GM18508 (cell line): ENCODE data around the gene SPNS2.

Experiments used
- ATAC-seq: cut with Tn5 transposase; IDR thresholded peaks from one replicate; pipeline ENCODE4 v1.9.1; 2021; ENCODE audit warnings: moderate number of reproducible peaks; ENCODE audit not compliant: insufficient read depth, unreplicated experiment

Gene SPNS2

DNA sequence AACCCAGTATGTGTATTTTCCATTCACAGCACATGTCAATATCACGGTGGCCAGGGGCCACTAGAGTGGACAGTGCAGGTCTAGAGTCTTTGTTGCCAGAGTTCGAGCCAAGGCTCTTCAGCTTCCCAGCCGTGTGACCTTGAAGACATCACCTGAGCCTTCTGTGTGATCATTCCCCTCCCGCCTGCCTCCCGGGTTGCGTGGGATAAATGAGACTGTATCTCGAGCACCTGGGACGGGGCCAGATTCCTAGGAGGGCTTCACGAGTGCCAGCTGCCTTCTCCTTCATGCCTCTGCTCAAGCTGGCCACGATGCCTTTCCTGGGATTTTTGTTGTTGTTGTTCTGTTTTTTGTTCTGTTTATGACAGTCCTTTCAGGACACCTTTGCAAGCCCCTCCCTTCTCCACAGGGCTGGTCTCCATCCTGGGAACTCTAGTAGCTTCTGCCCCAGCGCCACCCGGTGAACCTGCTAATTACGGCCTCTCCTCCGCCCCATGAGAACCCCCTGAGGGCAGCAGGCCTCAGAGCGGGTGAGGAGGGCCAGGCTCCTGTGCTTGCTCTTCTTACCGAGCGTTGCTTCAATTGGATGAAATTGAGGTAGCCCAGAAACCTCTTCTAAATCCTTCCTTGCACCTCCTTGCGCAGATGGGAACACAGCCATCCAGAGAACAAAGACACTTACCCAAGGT lies 3.9 kb downstream of the SPNS2 start:
- ATAC-seq: no peak

GRCh38 chr17:4503283-4504025 lies 4.8 kb downstream of the SPNS2 start:
- ATAC-seq: no peak

GRCh38 chr17:4504188-4504587 lies 5.5 kb downstream of the SPNS2 start:
- no peak for ATAC-seq

DNA sequence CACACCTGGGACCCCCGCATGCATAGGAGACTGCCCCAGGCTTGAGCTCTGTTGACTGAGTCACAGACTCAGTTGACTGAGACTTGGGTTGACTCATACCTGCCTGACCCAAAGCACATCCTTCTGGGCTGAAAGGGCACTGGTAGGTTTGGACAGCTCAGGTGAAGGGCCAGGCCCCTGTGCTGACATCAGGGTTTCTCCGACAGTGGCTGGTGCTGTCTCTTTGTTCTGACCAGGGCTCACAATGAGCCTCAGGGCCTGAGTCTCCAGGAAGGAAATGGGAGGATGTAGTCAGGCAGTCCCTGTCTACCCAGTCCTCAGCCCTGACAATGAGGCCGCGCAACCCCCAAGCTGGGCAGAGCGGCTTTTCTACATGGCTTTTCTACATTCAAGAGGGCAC lies 6.5 kb downstream of the SPNS2 start:
- no peak for ATAC-seq

DNA sequence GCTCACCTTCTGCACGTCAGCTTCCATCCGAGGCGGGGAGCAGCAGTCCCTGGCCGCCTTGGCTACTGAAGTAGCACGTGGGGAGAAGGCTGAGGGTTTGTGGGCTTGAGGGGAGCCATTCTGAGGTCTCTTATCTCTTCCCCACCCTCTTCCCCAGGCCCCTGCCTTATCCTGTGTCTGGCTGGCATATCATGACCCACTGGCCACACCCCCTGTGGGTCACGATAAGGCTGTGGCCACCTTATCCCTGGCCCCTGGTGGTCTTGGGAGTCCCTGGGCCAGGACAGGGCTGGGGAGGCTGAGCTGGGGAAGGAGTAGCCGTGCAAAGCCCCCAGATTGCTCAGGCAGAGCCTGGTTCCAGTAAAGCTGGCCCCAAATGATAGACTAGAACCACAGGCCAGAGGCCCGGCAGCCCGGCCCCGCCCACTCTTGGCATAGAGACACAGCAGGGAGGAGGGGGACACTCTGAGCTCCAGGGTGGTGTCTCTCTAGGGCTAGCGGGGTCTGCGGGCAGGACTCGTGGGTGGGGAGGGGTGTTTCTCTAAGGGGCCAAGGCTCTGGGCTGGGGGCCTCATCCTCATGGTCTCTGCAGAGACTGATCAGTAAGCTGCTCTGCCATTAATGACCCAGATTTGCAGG lies 7.6 kb downstream of the SPNS2 start:
- ATAC-seq: no peak

GRCh38 chr17:4506892-4507291 lies 8.2 kb downstream of the SPNS2 start:
- no peak for ATAC-seq

GRCh38 chr17:4507361-4508111 lies 8.9 kb downstream of the SPNS2 start:
- no peak for ATAC-seq

GRCh38 chr17:4508207-4508606 lies 9.5 kb downstream of the SPNS2 start:
- ATAC-seq: no peak

- ATAC-seq: no peak
Observed at GRCh38 chr17:4509401-4509800, 10.7 kb downstream of the SPNS2 start.

DNA sequence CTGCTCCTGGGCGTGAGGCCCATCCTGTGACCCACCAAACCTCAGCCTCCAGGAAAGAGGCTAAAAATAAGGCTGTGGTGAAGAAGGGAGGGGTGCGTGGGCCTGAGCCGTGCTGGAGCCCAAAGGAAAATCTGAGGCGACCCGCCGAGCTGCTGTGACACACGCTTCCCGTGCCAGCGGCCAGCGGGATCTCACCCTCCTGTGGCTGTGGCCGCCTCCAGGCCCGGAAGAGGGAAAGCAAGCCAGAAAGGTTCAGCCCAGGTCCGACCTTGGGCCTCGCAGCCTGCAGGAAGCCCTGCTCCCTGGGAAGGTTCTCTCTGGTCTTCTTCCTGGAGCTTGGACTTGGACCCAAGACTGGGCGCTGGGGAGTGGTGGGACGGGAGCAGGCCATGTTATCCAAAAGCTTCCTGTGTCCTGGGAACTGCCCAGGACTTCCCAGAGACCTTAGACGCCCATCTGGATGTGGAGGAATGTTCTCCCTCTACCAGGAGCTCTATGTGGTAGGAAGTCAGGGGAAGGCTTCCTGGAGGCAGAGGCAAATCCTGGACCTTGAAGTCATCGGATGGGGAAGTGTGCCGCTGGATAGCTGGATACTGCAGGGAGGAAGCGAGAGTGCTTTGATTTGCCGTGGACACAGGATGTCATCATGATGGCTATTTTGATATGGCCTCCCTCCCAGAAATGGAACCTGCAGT lies 11.4 kb downstream of the SPNS2 start:
- ATAC-seq: no peak

- no peak for ATAC-seq
Observed at GRCh38 chr17:4510618-4510941, 11.9 kb downstream of the SPNS2 start.

DNA sequence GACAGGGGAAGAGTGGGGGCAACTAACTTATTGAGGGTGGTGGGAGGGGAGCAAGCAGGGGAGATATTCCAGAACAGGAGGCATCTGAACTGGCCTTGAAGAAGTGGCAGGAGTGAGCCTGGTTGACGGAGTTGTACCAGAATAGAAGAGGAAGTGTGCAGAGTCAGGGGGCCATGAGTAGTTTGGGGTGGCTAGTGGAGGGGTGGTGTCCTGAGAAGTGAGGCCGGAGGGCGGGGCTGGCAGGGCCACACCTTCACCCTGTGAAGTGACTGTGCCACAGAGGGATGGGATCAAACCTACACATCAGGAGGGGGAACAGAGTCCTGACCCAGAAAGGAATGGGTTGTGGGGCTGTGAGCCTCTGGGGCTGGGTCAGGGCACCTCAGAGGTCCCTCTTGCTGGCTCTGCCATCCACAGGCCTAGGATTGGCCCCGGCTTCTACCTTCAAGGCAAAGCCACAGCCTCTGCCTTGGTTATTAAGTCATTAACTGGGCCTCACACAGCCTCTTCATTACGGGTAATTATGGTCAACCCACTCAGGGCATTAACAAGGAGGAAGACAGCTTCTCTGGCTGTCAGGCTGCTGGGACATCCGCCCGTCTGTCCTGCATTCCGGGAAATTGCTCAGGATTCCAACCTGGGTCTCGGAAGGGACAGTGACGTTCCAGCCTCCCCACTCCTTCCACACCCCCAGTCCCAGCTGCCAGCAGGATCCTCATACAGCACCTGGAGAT lies 12.7 kb downstream of the SPNS2 start:
- ATAC-seq: no peak

DNA sequence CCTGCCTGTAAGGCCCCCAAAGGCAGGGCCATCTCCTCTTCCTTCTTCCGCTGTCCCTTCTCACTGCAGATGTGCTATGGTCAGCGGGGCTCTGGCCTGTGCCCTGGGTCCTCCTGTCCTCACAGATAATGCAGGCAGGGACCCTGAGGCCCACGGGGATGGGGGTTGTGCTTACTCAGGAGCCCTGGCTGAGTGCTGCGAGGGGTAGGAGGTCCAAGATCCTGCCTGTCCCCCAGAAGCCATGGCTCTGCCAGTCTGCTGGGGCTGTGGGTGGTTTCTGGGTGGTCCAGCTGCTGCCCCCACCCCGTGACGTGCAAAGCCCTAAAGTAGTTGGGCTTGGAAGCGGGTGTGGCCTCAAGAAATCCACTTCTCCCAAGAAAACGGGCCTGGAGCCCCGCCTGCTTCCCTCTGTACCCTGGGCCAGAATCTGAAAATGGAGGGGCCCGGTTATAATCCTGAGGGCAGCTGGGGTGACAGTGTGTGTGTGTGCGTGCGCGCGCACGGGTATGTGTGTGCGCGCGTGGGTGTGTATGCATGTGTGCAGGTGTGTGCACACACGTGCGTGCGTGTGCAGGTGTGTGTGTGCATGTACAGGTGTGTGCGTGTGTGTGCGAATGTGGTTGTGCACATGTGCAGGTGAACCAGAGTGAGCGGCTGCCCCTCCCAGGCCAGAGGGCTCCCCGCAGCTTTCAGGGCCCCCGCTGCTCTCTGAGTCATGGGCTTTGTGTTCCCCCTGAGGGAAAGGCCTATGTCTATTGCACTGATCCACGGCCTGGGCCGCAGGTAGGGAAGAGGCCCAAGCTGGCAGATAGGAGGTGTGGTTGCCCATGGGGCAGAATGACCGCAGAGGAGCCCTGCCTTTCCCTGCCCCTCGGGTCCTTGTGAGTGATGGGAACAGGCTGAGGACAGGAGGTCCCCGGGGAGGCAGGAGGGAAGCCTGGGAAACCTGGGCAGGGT lies 13.8 kb downstream of the SPNS2 start:
- no peak for ATAC-seq

DNA sequence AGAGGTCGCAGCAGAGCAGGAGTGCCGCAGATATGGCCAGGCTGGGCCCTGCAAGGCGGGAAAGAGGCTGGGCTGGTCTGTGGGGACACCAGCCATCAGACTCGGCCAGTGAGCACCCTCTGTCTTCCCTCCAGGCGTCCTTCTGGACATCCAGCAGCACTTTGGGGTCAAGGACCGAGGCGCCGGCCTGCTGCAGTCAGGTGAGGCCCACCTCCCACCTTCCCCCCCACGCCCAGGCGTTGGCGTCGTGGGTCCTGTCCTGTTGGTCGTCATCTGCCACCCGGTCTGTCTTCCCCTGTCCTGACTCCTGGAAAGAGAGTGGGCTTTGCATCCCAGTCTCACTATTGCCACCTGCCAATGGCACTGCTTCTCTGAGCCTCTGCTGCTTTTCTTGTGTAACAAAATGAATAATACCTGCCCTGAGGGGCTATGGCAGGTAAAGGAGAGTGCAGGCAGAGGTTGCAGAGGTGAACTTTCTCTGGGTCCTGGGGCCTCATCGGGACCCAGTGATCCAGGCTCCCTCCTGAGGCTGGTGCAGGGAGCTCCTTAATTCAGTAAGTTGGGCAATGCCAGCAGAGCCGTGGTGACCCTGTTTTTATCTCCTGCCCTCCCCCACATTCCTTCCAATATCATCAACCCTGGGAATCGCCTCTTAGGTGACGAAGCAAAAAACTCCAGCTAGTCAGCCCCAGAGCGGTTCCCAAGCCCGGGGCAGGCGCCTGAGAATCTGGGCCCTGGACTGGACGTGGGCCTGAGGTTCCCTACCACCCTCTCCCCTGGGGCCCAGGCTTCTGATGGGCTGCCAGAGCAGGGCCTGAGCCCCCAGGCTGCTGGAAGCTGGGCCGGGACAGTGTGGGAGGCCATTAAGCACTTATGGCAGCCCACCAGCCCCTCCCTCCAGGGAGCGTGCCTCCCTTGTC lies 14.7 kb downstream of the SPNS2 start:
- ATAC-seq: no peak

GRCh38 chr17:4514206-4514605 lies 15.5 kb downstream of the SPNS2 start:
- ATAC-seq: no peak

- no peak for ATAC-seq
Observed at GRCh38 chr17:4514779-4515178, 16.1 kb downstream of the SPNS2 start.

- ATAC-seq: no peak
Observed at GRCh38 chr17:4515501-4515900, 16.8 kb downstream of the SPNS2 start.

- ATAC-seq: no peak
Observed at GRCh38 chr17:4516735-4517134, 18.1 kb downstream of the SPNS2 start.
